Vagina (tissue), 2 donors: ENCODE data around the gene COX6A2.

Source experiments
- CTCF ChIP-seq, 3 experiments: fragments of 450-650 bp in 2 of 3; fragments of 200-600 bp in 1 of 3; sonication (generic) in 1 of 3; IDR thresholded peaks; one replicate each; pipeline ENCODE4 v1.5.1; 2017 to 2019; ENCODE audit warnings: antibody characterized with exemption in 3 of 3, mild to moderate bottlenecking in 2 of 3, moderate library complexity in 2 of 3
- POLR2A ChIP-seq, 2 donors: fragments of 450-650 bp; IDR thresholded peaks; one replicate each; pipeline ENCODE4 v1.6.1; 2017; ENCODE audit warnings: antibody characterized with exemption in 2 of 2, mild to moderate bottlenecking in 2 of 2, moderate library complexity in 2 of 2

GRCh38 chr16:31452631-31453106 is 24.5 kb upstream of the COX6A2 start:
- TF ChIP-seq CTCF (IDR thresholded peaks at IDR 0.05) (no peak), POLR2A (IDR thresholded peaks at IDR 0.05) (no peak)
